Measurements from ENCODE around the gene ARHGAP15.

Gene ARHGAP15

GRCh38 chr2:143706354-143706753 lies 577.1 kb downstream of the ARHGAP15 start:
- no peak overlapping the region for H3K9ac ChIP-seq (ENCODE audit: low read length)
- no peaks in the 10 kb centered on the region; the same call in 1 of the 2 replicates for H3K36me3 ChIP-seq (ENCODE audit: low read length)
- no peaks in the 10 kb centered on the region for H3K9me3 ChIP-seq (ENCODE audit: insufficient read depth, low read length)
- H3F3A ChIP-seq (ENCODE audit: insufficient read depth), result no peaks in the 10 kb centered on the region
- no peaks in the 10 kb centered on the region for H4K20me1 ChIP-seq (ENCODE audit: low read depth, low read length)
- H2AFZ ChIP-seq (ENCODE audit: low read depth, low read length, severe bottlenecking), result no peak overlapping the region
- no peak overlapping the region for H3K4me2 ChIP-seq (ENCODE audit: low read depth, low read length, poor library complexity, severe bottlenecking)
- no peak overlapping the region for H3K27ac ChIP-seq (ENCODE audit: low read depth, low read length)
- no peaks in the 10 kb centered on the region for H3K79me2 ChIP-seq (ENCODE audit: insufficient read depth, low read length)
- H3K9me2 ChIP-seq (replicated peaks; ENCODE audit: insufficient read depth, low read length), result no peaks in the 10 kb centered on the region
- TF ChIP-seq, protein P1, sequence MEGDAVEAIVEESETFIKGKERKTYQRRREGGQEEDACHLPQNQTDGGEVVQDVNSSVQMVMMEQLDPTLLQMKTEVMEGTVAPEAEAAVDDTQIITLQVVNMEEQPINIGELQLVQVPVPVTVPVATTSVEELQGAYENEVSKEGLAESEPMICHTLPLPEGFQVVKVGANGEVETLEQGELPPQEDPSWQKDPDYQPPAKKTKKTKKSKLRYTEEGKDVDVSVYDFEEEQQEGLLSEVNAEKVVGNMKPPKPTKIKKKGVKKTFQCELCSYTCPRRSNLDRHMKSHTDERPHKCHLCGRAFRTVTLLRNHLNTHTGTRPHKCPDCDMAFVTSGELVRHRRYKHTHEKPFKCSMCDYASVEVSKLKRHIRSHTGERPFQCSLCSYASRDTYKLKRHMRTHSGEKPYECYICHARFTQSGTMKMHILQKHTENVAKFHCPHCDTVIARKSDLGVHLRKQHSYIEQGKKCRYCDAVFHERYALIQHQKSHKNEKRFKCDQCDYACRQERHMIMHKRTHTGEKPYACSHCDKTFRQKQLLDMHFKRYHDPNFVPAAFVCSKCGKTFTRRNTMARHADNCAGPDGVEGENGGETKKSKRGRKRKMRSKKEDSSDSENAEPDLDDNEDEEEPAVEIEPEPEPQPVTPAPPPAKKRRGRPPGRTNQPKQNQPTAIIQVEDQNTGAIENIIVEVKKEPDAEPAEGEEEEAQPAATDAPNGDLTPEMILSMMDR (IDR thresholded peaks at IDR 0.05; ENCODE audit: insufficient read depth, low read length, poor library complexity, severe bottlenecking), result no peak
- TF ChIP-seq EZH2phosphoT487 (conservative IDR thresholded peaks at IDR 0.05; ENCODE audit: low read length), result no peak
- H3K4me3 ChIP-seq (ENCODE audit: insufficient read depth, low read length, poor library complexity, severe bottlenecking), result no peak overlapping the region
- H3K27me3 ChIP-seq (ENCODE audit: low read length), result no peaks in the 10 kb centered on the region

GRCh38 chr2:143708682-143709081 lies 579.5 kb downstream of the ARHGAP15 start:
- H3K36me3 ChIP-seq (ENCODE audit: low read length), result peaks cover 2% of the 10 kb centered on the region; the same call in 1 of the 2 replicates
- no peaks in the 10 kb centered on the region for H3K79me2 ChIP-seq (ENCODE audit: insufficient read depth, low read length)
- H3K27me3 ChIP-seq (ENCODE audit: low read length), result no peaks in the 10 kb centered on the region
- no peak overlapping the region for H3K27ac ChIP-seq (ENCODE audit: low read depth, low read length)
- H3K9me3 ChIP-seq (ENCODE audit: insufficient read depth, low read length), result no peaks in the 10 kb centered on the region
- no peak overlapping the region for H3K4me2 ChIP-seq (ENCODE audit: low read depth, low read length, poor library complexity, severe bottlenecking)
- H3K9me2 ChIP-seq (replicated peaks; ENCODE audit: insufficient read depth, low read length), result no peaks in the 10 kb centered on the region
- no peaks in the 10 kb centered on the region for H3F3A ChIP-seq (ENCODE audit: insufficient read depth)
- H3K9ac ChIP-seq (ENCODE audit: low read length), result no peak overlapping the region
- H3K4me3 ChIP-seq (ENCODE audit: insufficient read depth, low read length, poor library complexity, severe bottlenecking), result no peak overlapping the region
- TF ChIP-seq, protein P1 (IDR thresholded peaks at IDR 0.05; ENCODE audit: insufficient read depth, low read length, poor library complexity, severe bottlenecking), result no peak
- TF ChIP-seq EZH2phosphoT487 (conservative IDR thresholded peaks at IDR 0.05; ENCODE audit: low read length), result no peak
- H4K20me1 ChIP-seq (ENCODE audit: low read depth, low read length), result no peaks in the 10 kb centered on the region
- no peak overlapping the region for H2AFZ ChIP-seq (ENCODE audit: low read depth, low read length, severe bottlenecking)

DNA sequence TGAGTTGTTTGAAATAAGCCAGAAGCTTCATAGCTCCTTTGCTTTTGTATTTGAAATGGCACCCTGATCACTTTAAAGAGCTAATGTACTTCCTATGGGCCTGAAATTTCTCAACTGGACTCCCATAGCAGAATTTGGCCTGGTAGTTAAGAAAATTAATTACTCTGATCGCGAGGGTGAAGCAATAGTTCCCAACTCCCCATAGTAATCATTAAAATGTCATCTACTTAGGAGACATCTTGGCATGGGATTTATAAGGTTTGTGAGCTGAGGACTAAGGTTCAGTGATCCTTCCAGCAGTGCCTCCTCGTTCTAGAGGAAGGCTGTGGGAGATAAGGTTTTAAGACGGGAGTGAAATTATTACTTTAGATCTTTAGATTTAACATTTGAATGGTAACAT lies 581.0 kb downstream of the ARHGAP15 start:
- H3K27me3 ChIP-seq (ENCODE audit: low read length), result no peaks in the 10 kb centered on the region
- no peaks in the 10 kb centered on the region for H4K20me1 ChIP-seq (ENCODE audit: low read depth, low read length)
- peaks cover 2% of the 10 kb centered on the region; the same call in 1 of the 2 replicates for H3K36me3 ChIP-seq (ENCODE audit: low read length)
- no peak overlapping the region for H2AFZ ChIP-seq (ENCODE audit: low read depth, low read length, severe bottlenecking)
- no peaks in the 10 kb centered on the region for H3K9me2 ChIP-seq (replicated peaks; ENCODE audit: insufficient read depth, low read length)
- no peak overlapping the region for H3K27ac ChIP-seq (ENCODE audit: low read depth, low read length)
- no peaks in the 10 kb centered on the region for H3K9me3 ChIP-seq (ENCODE audit: insufficient read depth, low read length)
- H3K4me2 ChIP-seq (ENCODE audit: low read depth, low read length, poor library complexity, severe bottlenecking), result no peak overlapping the region
- no peak for TF ChIP-seq EZH2phosphoT487 (conservative IDR thresholded peaks at IDR 0.05; ENCODE audit: low read length)
- H3K4me3 ChIP-seq (ENCODE audit: insufficient read depth, low read length, poor library complexity, severe bottlenecking), result no peak overlapping the region
- no peaks in the 10 kb centered on the region for H3F3A ChIP-seq (ENCODE audit: insufficient read depth)
- H3K9ac ChIP-seq (ENCODE audit: low read length), result no peak overlapping the region
- no peaks in the 10 kb centered on the region for H3K79me2 ChIP-seq (ENCODE audit: insufficient read depth, low read length)

DNA sequence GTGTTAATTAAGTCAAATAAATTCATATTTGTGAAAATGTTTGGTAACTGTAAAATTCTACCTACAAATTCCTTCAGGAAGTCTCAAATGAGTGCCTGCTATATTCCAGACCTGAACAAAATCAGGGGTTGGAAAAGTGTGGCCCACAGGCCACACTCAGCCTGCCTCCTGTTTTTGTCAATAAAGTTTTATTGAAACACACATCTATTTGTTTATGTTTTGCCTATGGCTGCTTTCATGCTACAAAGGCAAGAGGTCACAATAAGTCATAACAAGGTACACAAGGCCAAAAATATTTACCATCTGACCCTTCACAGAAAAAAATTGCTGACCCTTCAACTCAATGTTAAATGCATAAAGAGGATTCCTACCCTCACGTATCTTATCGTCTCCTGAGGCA lies 581.7 kb downstream of the ARHGAP15 start:
- peaks cover 2% of the 10 kb centered on the region; the same call in 1 of the 2 replicates for H3K36me3 ChIP-seq (ENCODE audit: low read length)

More for the DNA sequence above, 581.7 kb downstream of the ARHGAP15 start:
- TF ChIP-seq, protein P1 (IDR thresholded peaks at IDR 0.05; ENCODE audit: insufficient read depth, low read length, poor library complexity, severe bottlenecking), result no peak
- no peak for TF ChIP-seq EZH2phosphoT487 (conservative IDR thresholded peaks at IDR 0.05; ENCODE audit: low read length)
- Histone ChIP-seq H3K79me2 (ENCODE audit: insufficient read depth, low read length) (no peaks in the 10 kb centered on the region), H3K9me3 (ENCODE audit: insufficient read depth, low read length) (no peaks in the 10 kb centered on the region), H3K27me3 (ENCODE audit: low read length) (no peaks in the 10 kb centered on the region), H4K20me1 (ENCODE audit: low read depth, low read length) (no peaks in the 10 kb centered on the region), H3K4me2 (ENCODE audit: low read depth, low read length, poor library complexity, severe bottlenecking) (no peak overlapping the region), H3F3A (ENCODE audit: insufficient read depth) (no peaks in the 10 kb centered on the region), H3K9ac (ENCODE audit: low read length) (no peak overlapping the region), H3K9me2 (replicated peaks; ENCODE audit: insufficient read depth, low read length) (no peaks in the 10 kb centered on the region), H2AFZ (ENCODE audit: low read depth, low read length, severe bottlenecking) (no peak overlapping the region), H3K27ac (ENCODE audit: low read depth, low read length) (no peak overlapping the region), H3K4me3 (ENCODE audit: insufficient read depth, low read length, poor library complexity, severe bottlenecking) (no peak overlapping the region)

Measured in SU-DHL-6 (cell line).